NB4 (cell line): Measurements from ENCODE around the gene REC114.

Experiments
- CTCF ChIP-seq: IDR thresholded peaks from one replicate; pipeline ENCODE4 v1.5.1; 2012; ENCODE audit warnings: low read depth, low read length
- MAX ChIP-seq: IDR thresholded peaks from 2 replicates; pipeline ENCODE4 v1.6.1; 2011; ENCODE audit warnings: low read depth, low read length
- MYC ChIP-seq: IDR thresholded peaks from 2 replicates; pipeline ENCODE4 v1.6.1; 2011; ENCODE audit warnings: low read depth, low read length
- POLR2A ChIP-seq: IDR thresholded peaks from 2 replicates; pipeline ENCODE4 v1.6.1; 2011; ENCODE audit warnings: mild to moderate bottlenecking; ENCODE audit not compliant: insufficient read length; ENCODE audit errors: extremely low read depth

- TF ChIP-seq CTCF = no peak
- TF ChIP-seq MAX = no peak
- TF ChIP-seq POLR2A = no peak
- TF ChIP-seq MYC = no peak
Observed at GRCh38 chr15:73538123-73538522, 95.2 kb downstream of the REC114 start.
